ENCODE results near the gene PPP1R9B.

Gene PPP1R9B

DNA sequence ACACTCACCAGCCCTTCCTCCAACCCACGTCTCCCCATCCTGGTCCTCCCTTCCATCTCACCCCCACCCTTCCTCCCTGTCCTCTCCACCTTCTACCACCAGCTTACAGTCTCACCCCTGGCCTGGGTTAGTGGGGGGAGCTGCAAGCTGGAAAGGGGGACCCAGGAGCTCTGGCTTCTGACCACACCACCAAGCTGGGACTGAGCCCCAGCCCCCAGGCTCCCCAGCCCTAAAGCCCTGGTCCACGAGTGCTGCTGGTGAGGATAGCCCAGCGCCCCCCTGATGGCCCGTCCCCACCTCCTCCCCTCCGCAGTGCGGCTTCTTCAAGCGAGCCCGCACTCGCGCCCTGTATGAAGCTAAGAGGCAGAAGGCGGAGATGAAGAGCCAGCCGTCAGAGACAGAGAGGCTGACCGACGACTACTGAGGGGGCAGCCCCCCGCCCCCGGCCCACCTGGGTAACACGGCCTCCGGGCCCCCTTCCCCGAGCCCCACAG, 62.5 kb downstream of the PPP1R9B start:
- no peak for DNase-seq (ENCODE audit: low spot score)

DNA sequence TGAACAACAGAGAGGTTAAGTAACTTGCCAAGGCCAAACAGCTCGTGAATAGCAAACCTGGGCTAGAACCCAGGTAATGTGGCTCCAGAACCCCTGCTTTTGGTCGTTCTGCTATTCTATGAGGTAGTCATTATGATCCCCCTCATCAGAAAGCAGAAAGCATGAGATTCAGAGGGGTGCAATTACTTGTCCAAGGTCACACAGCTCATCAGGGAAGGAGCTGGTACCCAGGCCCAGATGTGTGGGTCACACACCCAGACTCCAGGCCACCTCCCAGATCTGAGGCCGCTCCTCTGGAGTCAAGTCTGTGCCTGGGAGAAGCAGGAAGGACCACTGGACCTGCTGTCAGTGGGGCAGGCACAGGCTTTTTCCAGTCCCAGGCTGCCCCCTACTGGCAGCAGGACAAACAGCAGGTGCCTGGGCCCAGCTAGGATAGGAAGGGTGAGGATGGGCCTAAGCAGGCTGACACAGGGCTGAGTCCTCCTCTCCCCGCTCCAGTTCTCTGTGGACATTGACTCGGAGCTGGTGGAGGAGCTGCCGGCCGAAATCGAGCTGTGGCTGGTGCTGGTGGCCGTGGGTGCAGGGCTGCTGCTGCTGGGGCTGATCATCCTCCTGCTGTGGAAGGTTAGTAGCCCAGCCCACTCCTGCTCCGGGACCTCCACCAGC, 63.1 kb downstream of the PPP1R9B start:
- peak; percentile 86 for DNase-seq (ENCODE audit: low spot score)
